Liver (tissue), 3 donors: ENCODE results near the gene DUSP14.

Source experiments
- EGR1 ChIP-seq, 2 donors: IDR thresholded peaks; 2 replicates each; pipeline ENCODE4 v1.6.1; 2016 to 2018; ENCODE audit warnings: antibody characterized with exemption in 2 of 2, low read depth in 2 of 2
- GABPA ChIP-seq, 2 donors: IDR thresholded peaks in 1 of 2; conservative IDR thresholded peaks in 1 of 2; 2 replicates each; pipeline ENCODE4 v1.6.1; 2016; ENCODE audit warnings: antibody characterized with exemption in 2 of 2, mild to moderate bottlenecking in 1 of 2, moderate library complexity in 1 of 2
- HNF4A ChIP-seq, 2 donors: conservative IDR thresholded peaks; 2 replicates each; pipeline ENCODE4 v1.6.1; 2016; ENCODE audit warnings: antibody characterized with exemption in 2 of 2, mild to moderate bottlenecking in 2 of 2
- RAD21 ChIP-seq, 2 donors: IDR thresholded peaks; 2 replicates each; pipeline ENCODE4 v1.6.1; 2016; ENCODE audit warnings: antibody characterized with exemption in 2 of 2, mild to moderate bottlenecking in 2 of 2
- TAF1 ChIP-seq: conservative IDR thresholded peaks from 2 replicates; pipeline ENCODE4 v1.6.1; 2016; ENCODE audit warnings: antibody characterized with exemption, mild to moderate bottlenecking
- ZBTB33 ChIP-seq: IDR thresholded peaks from 2 replicates; pipeline ENCODE4 v1.6.1; 2016; ENCODE audit warnings: antibody characterized with exemption
- TF ChIP-seq, protein P1 (sequence below): fragments of 150-350 bp; IDR thresholded peaks from 2 replicates; pipeline ENCODE4 v1.5.1; 2017; ENCODE audit warnings: improper control_type of control experiment, low read depth, low read length; ENCODE audit not compliant: missing input control
- TF ChIP-seq, protein P2 (sequence below): IDR thresholded peaks from 2 replicates; pipeline ENCODE4 v1.6.1; 2016; ENCODE audit warnings: antibody characterized with exemption, mild to moderate bottlenecking
- donor health status: healthy.
- donor health status: healthy.

- TF ChIP-seq, protein P1, sequence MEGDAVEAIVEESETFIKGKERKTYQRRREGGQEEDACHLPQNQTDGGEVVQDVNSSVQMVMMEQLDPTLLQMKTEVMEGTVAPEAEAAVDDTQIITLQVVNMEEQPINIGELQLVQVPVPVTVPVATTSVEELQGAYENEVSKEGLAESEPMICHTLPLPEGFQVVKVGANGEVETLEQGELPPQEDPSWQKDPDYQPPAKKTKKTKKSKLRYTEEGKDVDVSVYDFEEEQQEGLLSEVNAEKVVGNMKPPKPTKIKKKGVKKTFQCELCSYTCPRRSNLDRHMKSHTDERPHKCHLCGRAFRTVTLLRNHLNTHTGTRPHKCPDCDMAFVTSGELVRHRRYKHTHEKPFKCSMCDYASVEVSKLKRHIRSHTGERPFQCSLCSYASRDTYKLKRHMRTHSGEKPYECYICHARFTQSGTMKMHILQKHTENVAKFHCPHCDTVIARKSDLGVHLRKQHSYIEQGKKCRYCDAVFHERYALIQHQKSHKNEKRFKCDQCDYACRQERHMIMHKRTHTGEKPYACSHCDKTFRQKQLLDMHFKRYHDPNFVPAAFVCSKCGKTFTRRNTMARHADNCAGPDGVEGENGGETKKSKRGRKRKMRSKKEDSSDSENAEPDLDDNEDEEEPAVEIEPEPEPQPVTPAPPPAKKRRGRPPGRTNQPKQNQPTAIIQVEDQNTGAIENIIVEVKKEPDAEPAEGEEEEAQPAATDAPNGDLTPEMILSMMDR, result no peak
- no peak for TF ChIP-seq RAD21 (IDR thresholded peaks at IDR 0.05)
- no peak for TF ChIP-seq ZBTB33
- TF ChIP-seq TAF1, result no peak
- TF ChIP-seq GABPA (IDR thresholded peaks at IDR 0.05 in 1 of 2, conservative IDR thresholded peaks at IDR 0.05 in 1 of 2), result no peak
- TF ChIP-seq, protein P2, sequence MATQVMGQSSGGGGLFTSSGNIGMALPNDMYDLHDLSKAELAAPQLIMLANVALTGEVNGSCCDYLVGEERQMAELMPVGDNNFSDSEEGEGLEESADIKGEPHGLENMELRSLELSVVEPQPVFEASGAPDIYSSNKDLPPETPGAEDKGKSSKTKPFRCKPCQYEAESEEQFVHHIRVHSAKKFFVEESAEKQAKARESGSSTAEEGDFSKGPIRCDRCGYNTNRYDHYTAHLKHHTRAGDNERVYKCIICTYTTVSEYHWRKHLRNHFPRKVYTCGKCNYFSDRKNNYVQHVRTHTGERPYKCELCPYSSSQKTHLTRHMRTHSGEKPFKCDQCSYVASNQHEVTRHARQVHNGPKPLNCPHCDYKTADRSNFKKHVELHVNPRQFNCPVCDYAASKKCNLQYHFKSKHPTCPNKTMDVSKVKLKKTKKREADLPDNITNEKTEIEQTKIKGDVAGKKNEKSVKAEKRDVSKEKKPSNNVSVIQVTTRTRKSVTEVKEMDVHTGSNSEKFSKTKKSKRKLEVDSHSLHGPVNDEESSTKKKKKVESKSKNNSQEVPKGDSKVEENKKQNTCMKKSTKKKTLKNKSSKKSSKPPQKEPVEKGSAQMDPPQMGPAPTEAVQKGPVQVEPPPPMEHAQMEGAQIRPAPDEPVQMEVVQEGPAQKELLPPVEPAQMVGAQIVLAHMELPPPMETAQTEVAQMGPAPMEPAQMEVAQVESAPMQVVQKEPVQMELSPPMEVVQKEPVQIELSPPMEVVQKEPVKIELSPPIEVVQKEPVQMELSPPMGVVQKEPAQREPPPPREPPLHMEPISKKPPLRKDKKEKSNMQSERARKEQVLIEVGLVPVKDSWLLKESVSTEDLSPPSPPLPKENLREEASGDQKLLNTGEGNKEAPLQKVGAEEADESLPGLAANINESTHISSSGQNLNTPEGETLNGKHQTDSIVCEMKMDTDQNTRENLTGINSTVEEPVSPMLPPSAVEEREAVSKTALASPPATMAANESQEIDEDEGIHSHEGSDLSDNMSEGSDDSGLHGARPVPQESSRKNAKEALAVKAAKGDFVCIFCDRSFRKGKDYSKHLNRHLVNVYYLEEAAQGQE, result no peak
- no peak for TF ChIP-seq EGR1 (IDR thresholded peaks at IDR 0.05; ENCODE audit: low read depth in 2 of 2)
- TF ChIP-seq HNF4A (conservative IDR thresholded peaks at IDR 0.05), result no peak
These were observed 32.1 kb downstream of the DUSP14 start for GRCh38 chr17:37521821-37522220.
